Measurements from ENCODE around the gene NFATC2.
"Not testable (repeated sequence)": the region's sequence is repeated elsewhere in the genome, so short reads cannot be mapped to it uniquely, and the experiment has no call there.

Gene NFATC2

GRCh38 chr20:51354191-51354768 is 188.2 kb downstream of the NFATC2 start:
- DNase-seq (ENCODE audit: low read depth), result no peak

- DNase-seq (ENCODE audit: low read depth), result no peak
Observed at GRCh38 chr20:51353491-51353890, 189.0 kb downstream of the NFATC2 start.

- DNase-seq (ENCODE audit: low read depth), result no peak
Observed at GRCh38 chr20:51352791-51353190, 189.7 kb downstream of the NFATC2 start.

GRCh38 chr20:51350941-51351631 is 191.4 kb downstream of the NFATC2 start:
- DNase-seq (ENCODE audit: low read depth), result no peak

- no peak for DNase-seq (ENCODE audit: low read depth)
Observed at GRCh38 chr20:51348876-51349275, 193.6 kb downstream of the NFATC2 start.

GRCh38 chr20:51347831-51348230 is 194.7 kb downstream of the NFATC2 start:
- DNase-seq (ENCODE audit: low read depth), result no peak

- DNase-seq (ENCODE audit: low read depth), result no peak
Observed at GRCh38 chr20:51346686-51347485, 195.6 kb downstream of the NFATC2 start.

GRCh38 chr20:51345601-51346101 is 196.9 kb downstream of the NFATC2 start:
- no peak for DNase-seq (ENCODE audit: low read depth)

- DNase-seq (ENCODE audit: low read depth), result not testable (repeated sequence)
Observed at GRCh38 chr20:51343802-51344201, 198.7 kb downstream of the NFATC2 start.

GRCh38 chr20:51342510-51343236 is 199.8 kb downstream of the NFATC2 start:
- DNase-seq (ENCODE audit: low read depth), result no peak

- no peak for DNase-seq (ENCODE audit: low read depth)
Observed at GRCh38 chr20:51341581-51341980, 200.9 kb downstream of the NFATC2 start.

GRCh38 chr20:51340451-51340840 is 202.1 kb downstream of the NFATC2 start:
- DNase-seq (ENCODE audit: low read depth), result no peak

- DNase-seq (ENCODE audit: low read depth), result no peak
Observed at GRCh38 chr20:51339721-51340450, 202.6 kb downstream of the NFATC2 start.

- DNase-seq (ENCODE audit: low read depth), result no peak
Observed at GRCh38 chr20:51338692-51339440, 203.7 kb downstream of the NFATC2 start.

- DNase-seq (ENCODE audit: low read depth), result no peak
Observed at GRCh38 chr20:51337126-51337805, 205.3 kb downstream of the NFATC2 start.
